H9 (cell line): ENCODE measurements around the gene KRTAP4-1. TPM values are rescaled to one million over a fixed set of nuclear protein-coding genes. Genes with fewer than 3 reads are reported as not detected.

Source experiments
- DNase-seq: peaks from one replicate; pipeline ENCODE4 v3.0.0-alpha.2; 2017
- H2AFZ ChIP-seq: one replicate; pipeline ENCODE4 v1.6.1; 2013; ENCODE audit warnings: mild to moderate bottlenecking, low read length, control low read depth, moderate library complexity
- H2AK5ac ChIP-seq: 2 replicates; pipeline ENCODE4 v1.6.1; 2013; ENCODE audit warnings: low read length, control low read depth, mixed read lengths; ENCODE audit not compliant: insufficient read length
- H2BK120ac ChIP-seq: one replicate; pipeline ENCODE4 v1.6.1; 2013; ENCODE audit warnings: low read depth, mild to moderate bottlenecking, low read length, control low read depth, inconsistent platforms; ENCODE audit not compliant: poor library complexity, severe bottlenecking
- H2BK12ac ChIP-seq: 2 replicates; pipeline ENCODE4 v1.6.1; 2013; ENCODE audit warnings: low read length, control low read depth, mixed read lengths, low read depth; ENCODE audit not compliant: insufficient read length
- H2BK15ac ChIP-seq: 2 replicates; pipeline ENCODE4 v1.6.1; 2013; ENCODE audit warnings: low read depth, low read length, control low read depth
- H2BK20ac ChIP-seq: one replicate; pipeline ENCODE4 v1.6.1; 2013; ENCODE audit warnings: low read depth, mild to moderate bottlenecking, low read length, control low read depth, inconsistent platforms; ENCODE audit not compliant: poor library complexity, severe bottlenecking
- H2BK5ac ChIP-seq: 2 replicates; pipeline ENCODE4 v1.6.1; 2013; ENCODE audit warnings: low read length, control low read depth, mixed read lengths; ENCODE audit not compliant: insufficient read length
- H3K14ac ChIP-seq: 2 replicates; pipeline ENCODE4 v1.6.1; 2013; ENCODE audit warnings: low read length, control low read depth; ENCODE audit not compliant: insufficient read depth
- H3K18ac ChIP-seq: 2 replicates; pipeline ENCODE4 v1.6.1; 2013; ENCODE audit warnings: low read depth, mild to moderate bottlenecking, mixed read lengths, low read length, control low read depth; ENCODE audit not compliant: insufficient read length
- H3K23ac ChIP-seq: 2 replicates; pipeline ENCODE4 v1.6.1; 2013; ENCODE audit warnings: low read length, control low read depth, mixed read lengths, low read depth; ENCODE audit not compliant: insufficient read length
- H3K23me2 ChIP-seq: 2 replicates; pipeline ENCODE4 v1.6.1; 2013; ENCODE audit warnings: low read depth, mild to moderate bottlenecking, mixed read lengths, low read length, control low read depth; ENCODE audit not compliant: insufficient read length, poor library complexity, severe bottlenecking
- H3K27ac ChIP-seq: 2 replicates; pipeline ENCODE4 v1.5.1; 2013; ENCODE audit warnings: low read length, control low read depth, mixed read lengths, low read depth; ENCODE audit not compliant: insufficient read length
- H3K27me3 ChIP-seq: 2 replicates; pipeline ENCODE4 v1.6.1; 2013; ENCODE audit warnings: low read length, control low read depth, inconsistent platforms; ENCODE audit not compliant: insufficient read depth
- H3K4ac ChIP-seq: 2 replicates; pipeline ENCODE4 v1.6.1; 2013; ENCODE audit warnings: low read depth, mild to moderate bottlenecking, control low read depth, inconsistent platforms, low read length, moderate library complexity
- H3K4me1 ChIP-seq: 2 replicates; pipeline ENCODE4 v1.6.1; 2013; ENCODE audit warnings: low read length, control low read depth, inconsistent platforms; ENCODE audit not compliant: insufficient read depth
- H3K4me2 ChIP-seq: 2 replicates; pipeline ENCODE4 v1.6.1; 2013; ENCODE audit warnings: low read length, control low read depth, mixed read lengths; ENCODE audit not compliant: insufficient read length, insufficient read depth
- H3K56ac ChIP-seq: 2 replicates; pipeline ENCODE4 v1.6.1; 2013; ENCODE audit warnings: low read depth, mild to moderate bottlenecking, mixed read lengths, low read length, control low read depth; ENCODE audit not compliant: insufficient read length
- H3K79me1 ChIP-seq: 2 replicates; pipeline ENCODE4 v1.6.1; 2013; ENCODE audit warnings: low read depth, mild to moderate bottlenecking, moderate library complexity, low read length, control low read depth, inconsistent platforms; ENCODE audit not compliant: insufficient read depth, poor library complexity, severe bottlenecking
- H3K79me2 ChIP-seq: 2 replicates; pipeline ENCODE4 v1.6.1; 2013; ENCODE audit warnings: low read length, control low read depth, inconsistent platforms; ENCODE audit not compliant: insufficient read depth
- H3K9ac ChIP-seq: 2 replicates; pipeline ENCODE4 v1.6.1; 2013; ENCODE audit warnings: low read length, control low read depth, mixed read lengths; ENCODE audit not compliant: insufficient read length; ENCODE audit errors: extremely low read depth
- H3K9me3 ChIP-seq: one replicate; pipeline ENCODE4 v1.6.1; 2013; ENCODE audit warnings: low read depth, low read length, inconsistent platforms; ENCODE audit not compliant: control insufficient read depth
- H3T11ph ChIP-seq: one replicate; pipeline ENCODE4 v1.6.1; 2013; ENCODE audit warnings: mild to moderate bottlenecking, low read length, control low read depth, inconsistent platforms
- H4K20me1 ChIP-seq: one replicate; pipeline ENCODE4 v1.6.1; 2013; ENCODE audit not compliant: control insufficient read depth, insufficient read length, insufficient read depth
- H4K5ac ChIP-seq: 2 replicates; pipeline ENCODE4 v1.6.1; 2013; ENCODE audit warnings: low read depth, mild to moderate bottlenecking, mixed read lengths, low read length, control low read depth; ENCODE audit not compliant: insufficient read length
- H4K8ac ChIP-seq: replicated peaks from 2 replicates; pipeline ENCODE4 v1.6.1; 2013; ENCODE audit warnings: low read length, control low read depth, mixed read lengths, low read depth; ENCODE audit not compliant: insufficient read length
- H4K91ac ChIP-seq: 2 replicates; pipeline ENCODE4 v1.6.1; 2013; ENCODE audit warnings: low read depth, mild to moderate bottlenecking, moderate library complexity, mixed read lengths, low read length, control low read depth; ENCODE audit not compliant: insufficient read length
- H3K27ac Mint-ChIP-seq, 3 experiments: 2 replicates in 2 of 3; 3 replicates in 1 of 3; pipeline ENCODE4 v1.8.0; 2020 to 2021; ENCODE audit warnings: mixed read lengths in 3 of 3, mild to moderate bottlenecking in 1 of 3, moderate library complexity in 1 of 3
- H3K27me3 Mint-ChIP-seq: 2 replicates; pipeline ENCODE4 v1.8.0; 2021; ENCODE audit warnings: low read depth, mild to moderate bottlenecking, moderate library complexity, mixed read lengths
- H3K36me3 Mint-ChIP-seq, 3 experiments: 2 replicates in 2 of 3; 3 replicates in 1 of 3; pipeline ENCODE4 v1.8.0; 2020 to 2021; ENCODE audit warnings: low read depth in 3 of 3, mixed read lengths in 3 of 3; ENCODE audit not compliant: insufficient read depth in 1 of 3
- H3K4me1 Mint-ChIP-seq, 2 experiments: 2 replicates each; pipeline ENCODE4 v1.8.0; 2020; ENCODE audit warnings: mixed read lengths in 2 of 2
- H3K4me3 Mint-ChIP-seq, 2 experiments: 2 replicates in 1 of 2; 3 replicates in 1 of 2; pipeline ENCODE4 v1.8.0; 2020 to 2021; ENCODE audit warnings: mild to moderate bottlenecking in 2 of 2, mixed read lengths in 2 of 2, moderate library complexity in 1 of 2
- H3K9me3 Mint-ChIP-seq, 2 experiments: 2 replicates in 1 of 2; 3 replicates in 1 of 2; pipeline ENCODE4 v1.8.0; 2020; ENCODE audit warnings: mild to moderate bottlenecking in 2 of 2, mixed read lengths in 2 of 2, moderate library complexity in 1 of 2
- CTCF ChIP-seq: fragments of 200-600 bp; sonication (generic); conservative IDR thresholded peaks from 3 replicates; pipeline ENCODE4 v1.8.0; 2021; ENCODE audit warnings: antibody characterized with exemption, mild to moderate bottlenecking
- WGBS: extraction: QIAGEN DNeasy Blood & Tissue Kit; methylation state at CpG from one replicate; pipeline ENCODE4 v1.1.7; 2013; ENCODE audit warnings: missing lambda C conversion rate, low lambda C conversion rate, mixed read lengths; ENCODE audit not compliant: insufficient read length; ENCODE audit errors: extremely low coverage; 5-methylcytosine and 5-hydroxymethylcytosine counted together
- total RNA-seq: library from RNA; stranded (reverse); gene quantifications from 2 replicates; pipeline ENCODE4 v1.2.1, GENCODE V29; 2021

The KRTAP4-1 gene
- total RNA-seq, 1 experiment from 2014 or later, result not detected

- WGBS, result no CpG with 5 or more reads among the region's 7 CpGs
- no peak overlapping the region for H2BK20ac ChIP-seq
- H3K27ac ChIP-seq, result no peak overlapping the region
- no peak overlapping the region for H2BK12ac ChIP-seq
- H3T11ph ChIP-seq, result no peak overlapping the region
- H3K27me3 ChIP-seq, result no peaks in the 10 kb centered on the region
- Mint-ChIP-seq H3K4me1 (peaks cover 0 to 2% of the 10 kb centered on the region in 2 experiments; a peak in 1 of 4 replicates), H3K4me3 (no peak overlapping the region; a peak in 1 of 5 replicates), H3K9me3 (peaks cover 7% of the 10 kb centered on the region in 2 experiments), H3K27ac (no peak overlapping the region; a peak in 1 of 7 replicates), H3K27me3 (peaks cover 2% of the 10 kb centered on the region; the same call in 1 of the 2 replicates), H3K36me3 (peaks cover 0 to 7% (median 0%) of the 10 kb centered on the region in 3 experiments; a peak in 4 of 7 replicates)
- no peak overlapping the region for H3K23ac ChIP-seq
- H2BK120ac ChIP-seq, result no peak overlapping the region
- H2AK5ac ChIP-seq, result no peak overlapping the region
- no peak overlapping the region for H3K9ac ChIP-seq
- no peak overlapping the region for H3K4me2 ChIP-seq
- no peak overlapping the region for H3K4ac ChIP-seq
- no peak overlapping the region for H4K8ac ChIP-seq
- no peaks in the 10 kb centered on the region for H3K23me2 ChIP-seq
- H3K56ac ChIP-seq, result no peak overlapping the region
- H3K4me1 ChIP-seq, result no peaks in the 10 kb centered on the region
- H3K9me3 ChIP-seq, result no peaks in the 10 kb centered on the region
- H2BK15ac ChIP-seq, result no peak overlapping the region
- no peak overlapping the region for H2AFZ ChIP-seq
- H4K5ac ChIP-seq, result no peak overlapping the region
- H3K14ac ChIP-seq, result no peak overlapping the region
- no peak for DNase-seq
- H4K20me1 ChIP-seq, result no peaks in the 10 kb centered on the region
- no peak for TF ChIP-seq CTCF
- H3K79me1 ChIP-seq, result no peaks in the 10 kb centered on the region
- H3K79me2 ChIP-seq, result no peaks in the 10 kb centered on the region
- H2BK5ac ChIP-seq, result no peak overlapping the region
- H3K18ac ChIP-seq, result no peak overlapping the region
- no peak overlapping the region for H4K91ac ChIP-seq
These were observed 27.9 kb upstream of the KRTAP4-1 start for GRCh38 chr17:41212524-41213169.
